Measurements from ENCODE around the gene ZFYVE27.

The ZFYVE27 gene

DNA sequence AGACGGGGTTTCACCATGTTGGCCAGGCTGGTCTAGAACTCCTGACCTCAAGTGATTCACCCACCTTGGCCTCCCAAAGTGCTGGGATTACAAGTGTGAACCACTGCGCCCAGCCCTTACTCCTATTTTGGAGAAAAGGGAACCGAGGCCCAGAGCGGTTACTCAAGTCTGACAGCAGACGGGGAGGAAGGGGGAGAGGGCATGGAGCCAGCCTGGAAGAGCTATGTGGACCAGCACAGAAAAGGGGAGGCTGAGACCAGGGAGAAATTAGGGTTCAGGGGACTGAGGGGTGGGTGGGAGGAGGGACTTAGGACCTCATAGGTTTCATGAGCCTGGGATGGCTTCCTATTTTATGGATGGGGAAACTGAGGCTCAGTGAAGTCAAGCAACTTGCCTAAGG is 33.3 kb downstream of the ZFYVE27 start:
- peaks cover 53% of the 10 kb centered on the region for H3K27me3 ChIP-seq (ENCODE audit: control insufficient read depth, insufficient read depth, low read length, poor library complexity, severe bottlenecking)
- H3K36me3 ChIP-seq (ENCODE audit: control insufficient read depth, insufficient read depth, low read length) = no peaks in the 10 kb centered on the region
- 84% methylated on average over 5 of the region's 5 CpGs for WGBS, 2 experiments
- H3K9me3 ChIP-seq (ENCODE audit: control insufficient read depth, low read length) = no peaks in the 10 kb centered on the region
- H3K27ac ChIP-seq (ENCODE audit: insufficient read depth, low read depth, low read length, poor library complexity, severe bottlenecking) = no peak overlapping the region
- H3K4me1 ChIP-seq (ENCODE audit: control insufficient read depth, insufficient read depth, low read length) = peaks cover 14% of the 10 kb centered on the region
- no peak overlapping the region for H3K4me3 ChIP-seq (ENCODE audit: insufficient read depth, low read depth, low read length)

DNA sequence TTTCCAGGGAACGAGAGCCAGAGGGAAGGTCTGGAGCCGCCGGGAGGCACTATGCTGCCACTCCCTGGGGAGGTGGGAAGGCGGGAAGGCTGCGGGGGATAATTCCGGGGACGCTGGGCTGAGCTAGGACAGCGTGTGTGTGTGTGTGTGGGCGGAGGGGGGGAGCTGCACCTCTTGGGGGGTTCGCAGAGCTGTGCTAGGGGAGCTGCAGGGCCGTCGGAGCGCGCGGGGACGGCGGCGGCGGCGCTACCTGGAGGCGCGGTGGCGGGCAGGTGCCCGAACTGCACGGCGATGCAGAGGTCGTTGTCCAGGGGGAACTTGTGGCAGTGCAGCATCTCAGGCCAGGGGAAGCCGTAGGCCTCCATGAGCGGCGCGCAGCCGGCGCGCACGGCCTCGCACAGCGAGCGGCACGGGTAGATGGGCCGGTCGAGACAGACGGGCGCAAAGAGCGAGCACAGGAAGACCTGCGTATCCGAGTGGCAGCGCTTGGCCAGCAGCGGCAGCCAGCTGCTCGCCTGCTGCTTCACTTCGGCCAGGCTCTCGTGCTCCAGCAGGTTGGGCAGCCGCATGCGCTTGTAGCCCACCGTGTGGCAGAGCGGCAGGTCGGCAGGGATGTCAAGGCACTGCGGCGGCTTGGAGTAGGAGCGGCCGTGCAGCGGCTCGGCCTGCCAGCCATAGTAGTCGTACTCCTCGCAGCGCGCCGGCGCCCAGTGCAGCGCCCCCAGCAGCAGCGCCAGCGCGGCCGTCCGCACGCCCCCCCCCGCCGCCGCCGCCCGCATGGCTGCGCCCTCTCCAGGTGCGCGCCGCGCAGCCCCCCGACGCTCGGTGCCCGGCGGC is 34.3 kb downstream of the ZFYVE27 start:
- no peak overlapping the region for H3K27ac ChIP-seq (ENCODE audit: insufficient read depth, low read depth, low read length, poor library complexity, severe bottlenecking)
- H3K4me1 ChIP-seq (ENCODE audit: control insufficient read depth, insufficient read depth, low read length) = peaks cover 14% of the 10 kb centered on the region
- peaks cover 53% of the 10 kb centered on the region for H3K27me3 ChIP-seq (ENCODE audit: control insufficient read depth, insufficient read depth, low read length, poor library complexity, severe bottlenecking)
- H3K9me3 ChIP-seq (ENCODE audit: control insufficient read depth, low read length) = no peaks in the 10 kb centered on the region
- 1% methylated on average over 90 of the region's 90 CpGs for WGBS, 2 experiments
- H3K4me3 ChIP-seq (ENCODE audit: insufficient read depth, low read depth, low read length) = peak overlapping the region; percentile 30
- no peaks in the 10 kb centered on the region for H3K36me3 ChIP-seq (ENCODE audit: control insufficient read depth, insufficient read depth, low read length)

DNA sequence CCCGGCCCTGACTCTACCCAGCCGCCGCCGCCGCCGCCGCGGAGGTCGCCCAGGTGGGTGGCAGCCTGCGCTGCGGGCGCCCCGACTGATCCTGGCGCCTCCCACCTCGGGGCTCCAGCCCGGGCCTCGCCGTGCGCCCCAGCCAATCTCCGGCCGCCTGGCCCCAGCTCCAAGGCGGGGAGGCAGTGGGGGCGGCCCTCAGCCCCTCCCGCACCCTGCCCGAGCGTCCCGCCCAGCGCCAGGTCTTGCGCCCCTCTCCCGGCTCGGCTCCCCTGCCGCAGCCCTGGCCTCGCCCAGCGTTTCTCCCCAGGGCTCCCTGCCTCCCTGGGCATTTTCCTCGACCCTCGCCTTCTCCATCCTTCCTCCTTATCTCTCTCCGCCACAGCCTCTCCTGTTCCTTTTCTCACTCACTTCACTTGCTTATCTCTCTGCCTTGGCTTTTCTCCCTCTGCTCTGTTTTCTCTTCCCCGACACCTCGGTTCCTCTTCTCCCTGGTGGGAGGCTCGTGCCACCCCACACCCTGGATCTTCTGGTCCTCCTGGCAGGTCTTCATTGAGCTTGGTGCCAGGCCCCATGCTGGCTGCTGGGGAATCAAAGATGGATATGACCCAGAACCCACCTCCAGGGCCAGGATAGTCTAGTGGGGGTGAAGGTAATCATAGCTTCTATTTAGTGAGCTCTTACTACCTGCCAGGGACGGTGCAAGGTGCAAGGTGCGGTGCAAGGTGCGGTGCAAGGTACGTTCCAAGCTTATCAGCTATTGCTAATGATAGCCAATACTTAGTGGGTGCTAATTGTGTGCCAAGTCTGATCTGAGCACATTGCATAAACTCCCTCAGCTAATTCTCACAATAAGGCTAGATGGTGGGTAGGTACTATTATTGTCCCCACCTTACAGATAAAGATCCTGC is 35.2 kb downstream of the ZFYVE27 start, which contains the start of gene SFRP5:
Gene SFRP5, minus strand, starts transcription at position 87 of the 911 bp plus-strand sequence. CDS start 166 bp downstream, outside the sequence.
- H3K27ac ChIP-seq (ENCODE audit: insufficient read depth, low read depth, low read length, poor library complexity, severe bottlenecking) = no peak within 1 kb of the TSS
- H3K4me3 ChIP-seq (ENCODE audit: insufficient read depth, low read depth, low read length) = peak within 1 kb of the TSS; percentile 30
- peaks cover 14% of the 10 kb centered on the region for H3K4me1 ChIP-seq (ENCODE audit: control insufficient read depth, insufficient read depth, low read length)
- WGBS, 2 experiments = 13 to 14% methylated on average over 44 of the region's 44 CpGs
- no peaks in the 10 kb centered on the region for H3K9me3 ChIP-seq (ENCODE audit: control insufficient read depth, low read length)
- no peaks in the 10 kb centered on the region for H3K36me3 ChIP-seq (ENCODE audit: control insufficient read depth, insufficient read depth, low read length)
- H3K27me3 ChIP-seq (ENCODE audit: control insufficient read depth, insufficient read depth, low read length, poor library complexity, severe bottlenecking) = peaks cover 53% of the 10 kb centered on the region

DNA sequence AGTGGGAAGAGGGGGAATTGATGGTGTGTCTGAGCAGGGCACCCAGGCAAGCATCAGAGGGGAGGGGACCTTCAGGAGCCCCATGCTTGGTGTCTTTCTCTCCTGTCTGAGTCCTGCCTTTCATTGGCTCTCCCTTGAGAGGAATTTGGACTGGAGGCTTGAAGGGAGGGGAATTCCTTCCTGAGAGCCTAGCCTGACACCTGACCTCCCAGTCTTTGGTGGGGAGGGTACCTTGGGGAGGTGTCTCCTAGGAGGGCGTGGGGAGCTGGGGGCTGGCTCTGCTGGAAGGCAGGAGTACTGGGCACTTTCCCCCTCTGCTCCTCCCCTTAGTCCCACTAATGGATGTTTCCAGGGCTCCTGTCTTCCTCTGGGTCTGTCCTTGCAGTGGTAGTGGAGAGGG is 36.2 kb downstream of the ZFYVE27 start:
- no peaks in the 10 kb centered on the region for H3K9me3 ChIP-seq (ENCODE audit: control insufficient read depth, low read length)
- peaks cover 14% of the 10 kb centered on the region for H3K4me1 ChIP-seq (ENCODE audit: control insufficient read depth, insufficient read depth, low read length)
- H3K27ac ChIP-seq (ENCODE audit: insufficient read depth, low read depth, low read length, poor library complexity, severe bottlenecking) = no peak overlapping the region
- no peaks in the 10 kb centered on the region for H3K36me3 ChIP-seq (ENCODE audit: control insufficient read depth, insufficient read depth, low read length)
- 45 to 70% methylated on average over 1 of the region's 1 CpG for WGBS, 2 experiments
- H3K27me3 ChIP-seq (ENCODE audit: control insufficient read depth, insufficient read depth, low read length, poor library complexity, severe bottlenecking) = peaks cover 53% of the 10 kb centered on the region
- H3K4me3 ChIP-seq (ENCODE audit: insufficient read depth, low read depth, low read length) = no peak overlapping the region

DNA sequence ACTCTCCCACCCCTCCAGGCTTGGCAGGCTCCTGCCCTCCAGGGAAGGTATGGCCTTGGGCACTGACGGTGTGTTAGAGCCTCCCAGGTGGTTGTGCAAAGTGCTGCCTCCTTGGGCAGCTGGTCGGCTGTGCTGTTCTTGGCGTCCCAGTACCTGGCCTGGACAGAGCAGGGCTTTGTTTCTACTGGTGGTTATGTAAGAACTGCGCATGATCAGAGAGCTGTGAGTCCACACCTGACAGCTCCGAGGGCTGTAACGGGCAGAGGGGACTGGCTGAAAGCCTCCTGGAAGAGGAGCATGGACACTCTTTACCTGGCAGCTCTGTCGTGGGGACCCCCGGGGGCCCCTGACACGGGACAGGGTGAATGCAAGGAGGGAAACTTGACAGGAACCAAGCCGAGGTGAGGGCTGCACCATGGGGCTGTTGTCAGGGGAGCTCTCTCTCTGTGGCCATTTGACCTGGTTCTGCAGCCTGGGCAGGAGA is 37.9 kb downstream of the ZFYVE27 start:
- Histone ChIP-seq H3K4me1 (ENCODE audit: control insufficient read depth, insufficient read depth, low read length) (peaks cover 20% of the 10 kb centered on the region), H3K9me3 (ENCODE audit: control insufficient read depth, low read length) (no peaks in the 10 kb centered on the region), H3K27me3 (ENCODE audit: control insufficient read depth, insufficient read depth, low read length, poor library complexity, severe bottlenecking) (peaks cover 42% of the 10 kb centered on the region), H3K4me3 (ENCODE audit: insufficient read depth, low read depth, low read length) (no peak overlapping the region), H3K36me3 (ENCODE audit: control insufficient read depth, insufficient read depth, low read length) (no peaks in the 10 kb centered on the region), H3K27ac (ENCODE audit: insufficient read depth, low read depth, low read length, poor library complexity, severe bottlenecking) (no peak overlapping the region)
- 83 to 89% methylated on average over 10 of the region's 10 CpGs for WGBS, 2 experiments

DNA sequence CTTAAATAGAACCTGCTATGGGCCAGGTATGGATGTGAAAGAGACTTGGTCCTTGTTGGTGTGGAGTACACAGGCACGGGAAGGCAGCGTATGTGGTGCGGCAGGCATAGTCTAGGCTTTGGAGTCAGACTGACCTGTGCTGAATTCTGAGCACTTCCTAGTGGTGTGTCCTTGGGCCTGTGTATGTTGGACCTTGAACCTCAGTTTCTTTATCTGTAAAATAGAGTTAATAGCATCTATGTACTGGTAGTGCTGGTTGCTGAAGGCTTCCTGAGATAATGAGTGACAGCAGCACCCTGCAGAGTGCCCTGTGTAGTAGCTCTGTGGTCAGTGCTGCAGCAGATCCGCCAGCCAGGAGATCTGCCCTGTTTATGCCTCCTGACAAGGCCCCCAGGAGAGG is 40.2 kb downstream of the ZFYVE27 start:
- Histone ChIP-seq H3K27me3 (ENCODE audit: control insufficient read depth, insufficient read depth, low read length, poor library complexity, severe bottlenecking) (peaks cover 19% of the 10 kb centered on the region), H3K36me3 (ENCODE audit: control insufficient read depth, insufficient read depth, low read length) (no peaks in the 10 kb centered on the region), H3K4me1 (ENCODE audit: control insufficient read depth, insufficient read depth, low read length) (peaks cover 24% of the 10 kb centered on the region), H3K9me3 (ENCODE audit: control insufficient read depth, low read length) (no peaks in the 10 kb centered on the region), H3K27ac (ENCODE audit: insufficient read depth, low read depth, low read length, poor library complexity, severe bottlenecking) (no peak overlapping the region), H3K4me3 (ENCODE audit: insufficient read depth, low read depth, low read length) (no peak overlapping the region)
- WGBS, 2 experiments = 89 to 95% methylated on average over 4 of the region's 4 CpGs

DNA sequence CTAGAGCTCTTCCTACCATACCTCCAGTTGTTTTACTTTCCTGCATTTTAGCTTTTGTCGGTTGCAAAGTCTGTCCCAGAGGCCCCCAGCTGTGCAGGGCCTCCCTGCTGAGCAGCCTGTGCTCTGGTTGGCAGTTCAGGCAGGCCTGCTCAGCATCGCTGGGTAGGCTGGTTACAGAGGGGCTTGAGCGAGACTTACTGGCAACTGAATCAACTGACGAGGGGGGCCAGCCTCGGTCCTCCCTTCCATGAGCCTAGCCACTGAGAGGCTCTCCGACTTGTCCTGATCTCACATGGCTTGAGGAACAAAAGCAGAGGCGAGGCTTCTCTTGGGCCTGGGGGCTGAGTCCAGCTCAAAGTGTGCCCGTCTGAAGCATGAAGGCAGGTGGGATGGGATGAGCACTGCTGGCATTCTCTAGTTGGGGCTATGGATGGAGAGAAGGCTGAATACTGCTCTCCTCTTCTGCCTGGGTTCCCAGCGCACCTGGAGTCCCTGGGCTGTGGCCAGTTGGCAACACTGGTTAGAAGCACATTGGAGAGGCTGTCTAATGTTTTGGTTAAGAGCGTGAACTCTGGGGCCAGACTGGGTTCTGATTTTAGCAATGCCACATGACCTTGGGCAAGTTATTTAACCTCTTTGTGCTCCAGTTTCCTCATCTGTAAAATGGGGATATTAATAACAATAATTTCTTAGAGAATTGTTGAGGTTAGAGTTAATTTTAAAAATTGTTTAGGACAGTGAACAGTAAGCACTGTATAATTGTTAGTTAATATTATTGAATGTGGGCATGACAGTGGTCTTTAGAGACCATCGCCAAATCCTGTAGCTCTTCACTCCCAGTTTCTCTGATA is 41.7 kb downstream of the ZFYVE27 start:
- Histone ChIP-seq H3K27me3 (ENCODE audit: control insufficient read depth, insufficient read depth, low read length, poor library complexity, severe bottlenecking) (peaks cover 4% of the 10 kb centered on the region), H3K36me3 (ENCODE audit: control insufficient read depth, insufficient read depth, low read length) (no peaks in the 10 kb centered on the region), H3K4me3 (ENCODE audit: insufficient read depth, low read depth, low read length) (no peak overlapping the region), H3K4me1 (ENCODE audit: control insufficient read depth, insufficient read depth, low read length) (peaks cover 22% of the 10 kb centered on the region), H3K27ac (ENCODE audit: insufficient read depth, low read depth, low read length, poor library complexity, severe bottlenecking) (no peak overlapping the region), H3K9me3 (ENCODE audit: control insufficient read depth, low read length) (no peaks in the 10 kb centered on the region)
- WGBS, 2 experiments = 47 to 50% methylated on average over 11 of the region's 11 CpGs

DNA sequence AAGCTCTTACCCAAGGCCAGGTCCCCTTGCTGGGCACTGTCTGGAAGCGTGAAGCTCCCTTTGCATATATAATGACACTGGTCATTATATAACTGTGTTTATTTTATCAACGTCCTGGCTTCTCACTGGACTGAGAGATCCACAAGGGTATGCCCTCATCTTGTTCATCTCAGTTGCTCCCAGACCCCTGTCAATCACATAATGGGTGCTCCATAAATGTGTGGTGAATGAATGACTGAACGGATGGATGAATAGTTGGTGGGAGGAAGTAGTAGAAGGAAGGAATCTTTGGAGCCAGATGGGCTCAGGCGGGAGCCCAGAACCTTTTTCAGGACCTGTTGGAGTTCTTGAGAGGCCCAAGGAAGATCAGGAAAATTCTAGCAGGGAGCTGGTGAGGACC is 42.6 kb downstream of the ZFYVE27 start:
- Histone ChIP-seq H3K9me3 (ENCODE audit: control insufficient read depth, low read length) (no peaks in the 10 kb centered on the region), H3K4me1 (ENCODE audit: control insufficient read depth, insufficient read depth, low read length) (peaks cover 22% of the 10 kb centered on the region), H3K36me3 (ENCODE audit: control insufficient read depth, insufficient read depth, low read length) (no peaks in the 10 kb centered on the region), H3K27ac (ENCODE audit: insufficient read depth, low read depth, low read length, poor library complexity, severe bottlenecking) (no peak overlapping the region), H3K27me3 (ENCODE audit: control insufficient read depth, insufficient read depth, low read length, poor library complexity, severe bottlenecking) (no peaks in the 10 kb centered on the region), H3K4me3 (ENCODE audit: insufficient read depth, low read depth, low read length) (no peak overlapping the region)
- 90 to 95% methylated on average over 4 of the region's 4 CpGs for WGBS, 2 experiments

DNA sequence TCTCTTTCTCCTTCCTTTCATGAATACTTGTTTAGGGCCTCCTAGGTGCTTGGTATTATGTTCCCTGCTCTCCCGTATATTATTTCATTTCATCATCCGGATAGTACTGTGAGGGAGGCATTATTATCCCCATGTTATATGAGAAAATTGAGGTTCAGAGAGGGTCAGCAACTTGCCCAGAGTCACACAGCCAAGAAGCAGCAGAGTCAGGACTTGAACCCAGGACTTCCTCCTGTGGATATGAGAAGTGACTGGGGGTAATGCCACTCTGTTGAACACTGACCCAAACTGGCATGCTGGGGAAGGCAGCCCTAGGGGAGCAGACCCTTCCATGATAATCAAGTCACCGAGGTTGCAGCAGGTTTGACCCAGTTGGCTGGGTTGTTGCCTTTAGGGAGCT is 43.0 kb downstream of the ZFYVE27 start:
- no peaks in the 10 kb centered on the region for H3K9me3 ChIP-seq (ENCODE audit: control insufficient read depth, low read length)
- H3K4me1 ChIP-seq (ENCODE audit: control insufficient read depth, insufficient read depth, low read length) = peaks cover 22% of the 10 kb centered on the region
- WGBS, 2 experiments = 97 to 100% methylated on average over 2 to 3 of the region's 3 CpGs

More for the DNA sequence above, 43.0 kb downstream of the ZFYVE27 start:
- H3K27ac ChIP-seq (ENCODE audit: insufficient read depth, low read depth, low read length, poor library complexity, severe bottlenecking) = no peak overlapping the region
- H3K27me3 ChIP-seq (ENCODE audit: control insufficient read depth, insufficient read depth, low read length, poor library complexity, severe bottlenecking) = no peaks in the 10 kb centered on the region
- no peaks in the 10 kb centered on the region for H3K36me3 ChIP-seq (ENCODE audit: control insufficient read depth, insufficient read depth, low read length)
- no peak overlapping the region for H3K4me3 ChIP-seq (ENCODE audit: insufficient read depth, low read depth, low read length)

Data from ectodermal cell (in vitro differentiated cells).